K562 (cell line): ENCODE results near the gene HNRNPH3. TPM values are rescaled to one million over a fixed set of nuclear protein-coding genes. Genes with fewer than 3 reads are reported as not detected.

ENCODE experiments used
- ARNT ChIP-seq, 2 experiments: fragments of 450-650 bp; IDR thresholded peaks; 2 replicates each; pipeline ENCODE4 v1.6.1; 2016; ENCODE audit warnings: mild to moderate bottlenecking in 1 of 2
- ATF1 ChIP-seq, 2 experiments: fragments of 450-650 bp in 1 of 2; IDR thresholded peaks; 2 replicates each; pipeline ENCODE4 v1.6.1; 2016; ENCODE audit warnings: missing compliant biosample characterization in 1 of 2, missing genetic modification characterization in 1 of 2
- CBX8 ChIP-seq: fragments of 200-600 bp; sonication (generic); IDR thresholded peaks from 2 replicates; pipeline ENCODE4 v1.6.1; 2012; ENCODE audit warnings: borderline replicate concordance, mixed run types, low read depth, mild to moderate bottlenecking, moderate library complexity, mixed read lengths, low read length, control low read depth, inconsistent platforms; ENCODE audit not compliant: poor library complexity, severe bottlenecking; ENCODE audit errors: extremely low read depth
- CCNT2 ChIP-seq: IDR thresholded peaks from 2 replicates; pipeline ENCODE4 v1.6.1; 2011; ENCODE audit warnings: borderline replicate concordance, low read depth, mild to moderate bottlenecking, moderate library complexity, mixed read lengths, low read length; ENCODE audit not compliant: insufficient read length; ENCODE audit errors: extremely low read depth
- MECOM ChIP-seq: fragments of 250-450 bp; sonication (Bioruptor Pico); IDR thresholded peaks from 2 replicates; pipeline ENCODE4 v1.8.0; 2022; ENCODE audit warnings: inconsistent platforms
- MTF1 ChIP-seq: fragments of 250-450 bp; sonication (Bioruptor Pico); IDR thresholded peaks from 2 replicates; pipeline ENCODE4 v1.9.0; 2021; ENCODE audit warnings: moderate library complexity, mild to moderate bottlenecking, inconsistent platforms, borderline replicate concordance
- NCOA2 ChIP-seq, 2 experiments: fragments of 450-650 bp; IDR thresholded peaks; 2 replicates each; pipeline ENCODE4 v1.6.1; 2018; ENCODE audit warnings: mild to moderate bottlenecking in 2 of 2, moderate library complexity in 1 of 2; ENCODE audit not compliant: partially characterized antibody in 2 of 2
- PKNOX1 ChIP-seq: fragments of 450-650 bp; IDR thresholded peaks from 2 replicates; pipeline ENCODE4 v1.6.1; 2016
- RNF2 ChIP-seq: sonication (generic); IDR thresholded peaks from 2 replicates; pipeline ENCODE4 v1.6.1; 2016
- XRCC3 ChIP-seq: fragments of 450-650 bp; IDR thresholded peaks from 2 replicates; pipeline ENCODE4 v1.6.1; 2017; ENCODE audit warnings: mild to moderate bottlenecking, moderate library complexity
- ZFP30 ChIP-seq: fragments of 250-450 bp; sonication (Bioruptor Pico); IDR thresholded peaks from 2 replicates; pipeline ENCODE4 v1.8.0; 2022; ENCODE audit warnings: moderate library complexity, mild to moderate bottlenecking, inconsistent platforms, borderline replicate concordance
- ZNF354B ChIP-seq: fragments of 250-450 bp; sonication (Bioruptor Pico); IDR thresholded peaks from 2 replicates; pipeline ENCODE4 v1.4.0; 2020
- ZNF41 ChIP-seq: fragments of 250-450 bp; sonication (Bioruptor Pico); conservative IDR thresholded peaks from 2 replicates; pipeline ENCODE4 v1.4.0; 2020; ENCODE audit warnings: mild to moderate bottlenecking
- polyA plus RNA-seq, 8 experiments: library from polyadenylated mRNA; depleted of rRNA in 4 of 8; stranded (reverse) in 5 of 8; unstranded in 3 of 8; fragments of >200 nt; fragmentation: Nextera tagmentation in 2 of 8; fragmentation: Illumina TruSeq in 1 of 8; extraction: Ambion mirVana in 2 of 8; extraction: Trizol in 1 of 8; gene quantifications; 2 replicates each; pipeline versions ENCODE4 v1.2.1 to v1.2.3, GENCODE V29; 2011 to 2014; ENCODE audit warnings: inconsistent platforms in 1 of 8, missing spikeins in 1 of 8
- total RNA-seq, 7 experiments: library from RNA; depleted of rRNA in 6 of 7; stranded (reverse); fragments of >200 nt in 6 of 7; fragmentation: Illumina TruSeq in 2 of 7; extraction: Trizol in 2 of 7; gene quantifications; 2 replicates each; pipeline versions ENCODE4 v1.2.1 to v1.2.3, GENCODE V29; 2011 to 2021; ENCODE audit warnings: low replicate concordance in 1 of 7
- TF ChIP-seq, protein P1 (sequence below), 2 experiments: fragments of 450-650 bp; IDR thresholded peaks; 2 replicates each; pipeline ENCODE4 v1.6.1; 2016; ENCODE audit warnings: mild to moderate bottlenecking in 2 of 2, borderline replicate concordance in 1 of 2, low read depth in 1 of 2, moderate library complexity in 1 of 2
- TF ChIP-seq, protein P2 (sequence below): IDR thresholded peaks from 2 replicates; pipeline ENCODE4 v1.6.1; 2011; ENCODE audit warnings: borderline replicate concordance, low read depth, mild to moderate bottlenecking, moderate library complexity, low read length; ENCODE audit not compliant: insufficient read depth, poor library complexity, severe bottlenecking

Gene HNRNPH3
- total and polyA plus RNA-seq, 9 of the 15 experiments (the other 6 are each of a cell fraction or from before 2014, with no cell fraction given): 52.8 to 562 (median 152) TPM

GRCh38 chr10:68332259-68333057 lies 594 bp downstream of the HNRNPH3 start, which contains the start of gene PBLD (continued):
- TF ChIP-seq, protein P1, sequence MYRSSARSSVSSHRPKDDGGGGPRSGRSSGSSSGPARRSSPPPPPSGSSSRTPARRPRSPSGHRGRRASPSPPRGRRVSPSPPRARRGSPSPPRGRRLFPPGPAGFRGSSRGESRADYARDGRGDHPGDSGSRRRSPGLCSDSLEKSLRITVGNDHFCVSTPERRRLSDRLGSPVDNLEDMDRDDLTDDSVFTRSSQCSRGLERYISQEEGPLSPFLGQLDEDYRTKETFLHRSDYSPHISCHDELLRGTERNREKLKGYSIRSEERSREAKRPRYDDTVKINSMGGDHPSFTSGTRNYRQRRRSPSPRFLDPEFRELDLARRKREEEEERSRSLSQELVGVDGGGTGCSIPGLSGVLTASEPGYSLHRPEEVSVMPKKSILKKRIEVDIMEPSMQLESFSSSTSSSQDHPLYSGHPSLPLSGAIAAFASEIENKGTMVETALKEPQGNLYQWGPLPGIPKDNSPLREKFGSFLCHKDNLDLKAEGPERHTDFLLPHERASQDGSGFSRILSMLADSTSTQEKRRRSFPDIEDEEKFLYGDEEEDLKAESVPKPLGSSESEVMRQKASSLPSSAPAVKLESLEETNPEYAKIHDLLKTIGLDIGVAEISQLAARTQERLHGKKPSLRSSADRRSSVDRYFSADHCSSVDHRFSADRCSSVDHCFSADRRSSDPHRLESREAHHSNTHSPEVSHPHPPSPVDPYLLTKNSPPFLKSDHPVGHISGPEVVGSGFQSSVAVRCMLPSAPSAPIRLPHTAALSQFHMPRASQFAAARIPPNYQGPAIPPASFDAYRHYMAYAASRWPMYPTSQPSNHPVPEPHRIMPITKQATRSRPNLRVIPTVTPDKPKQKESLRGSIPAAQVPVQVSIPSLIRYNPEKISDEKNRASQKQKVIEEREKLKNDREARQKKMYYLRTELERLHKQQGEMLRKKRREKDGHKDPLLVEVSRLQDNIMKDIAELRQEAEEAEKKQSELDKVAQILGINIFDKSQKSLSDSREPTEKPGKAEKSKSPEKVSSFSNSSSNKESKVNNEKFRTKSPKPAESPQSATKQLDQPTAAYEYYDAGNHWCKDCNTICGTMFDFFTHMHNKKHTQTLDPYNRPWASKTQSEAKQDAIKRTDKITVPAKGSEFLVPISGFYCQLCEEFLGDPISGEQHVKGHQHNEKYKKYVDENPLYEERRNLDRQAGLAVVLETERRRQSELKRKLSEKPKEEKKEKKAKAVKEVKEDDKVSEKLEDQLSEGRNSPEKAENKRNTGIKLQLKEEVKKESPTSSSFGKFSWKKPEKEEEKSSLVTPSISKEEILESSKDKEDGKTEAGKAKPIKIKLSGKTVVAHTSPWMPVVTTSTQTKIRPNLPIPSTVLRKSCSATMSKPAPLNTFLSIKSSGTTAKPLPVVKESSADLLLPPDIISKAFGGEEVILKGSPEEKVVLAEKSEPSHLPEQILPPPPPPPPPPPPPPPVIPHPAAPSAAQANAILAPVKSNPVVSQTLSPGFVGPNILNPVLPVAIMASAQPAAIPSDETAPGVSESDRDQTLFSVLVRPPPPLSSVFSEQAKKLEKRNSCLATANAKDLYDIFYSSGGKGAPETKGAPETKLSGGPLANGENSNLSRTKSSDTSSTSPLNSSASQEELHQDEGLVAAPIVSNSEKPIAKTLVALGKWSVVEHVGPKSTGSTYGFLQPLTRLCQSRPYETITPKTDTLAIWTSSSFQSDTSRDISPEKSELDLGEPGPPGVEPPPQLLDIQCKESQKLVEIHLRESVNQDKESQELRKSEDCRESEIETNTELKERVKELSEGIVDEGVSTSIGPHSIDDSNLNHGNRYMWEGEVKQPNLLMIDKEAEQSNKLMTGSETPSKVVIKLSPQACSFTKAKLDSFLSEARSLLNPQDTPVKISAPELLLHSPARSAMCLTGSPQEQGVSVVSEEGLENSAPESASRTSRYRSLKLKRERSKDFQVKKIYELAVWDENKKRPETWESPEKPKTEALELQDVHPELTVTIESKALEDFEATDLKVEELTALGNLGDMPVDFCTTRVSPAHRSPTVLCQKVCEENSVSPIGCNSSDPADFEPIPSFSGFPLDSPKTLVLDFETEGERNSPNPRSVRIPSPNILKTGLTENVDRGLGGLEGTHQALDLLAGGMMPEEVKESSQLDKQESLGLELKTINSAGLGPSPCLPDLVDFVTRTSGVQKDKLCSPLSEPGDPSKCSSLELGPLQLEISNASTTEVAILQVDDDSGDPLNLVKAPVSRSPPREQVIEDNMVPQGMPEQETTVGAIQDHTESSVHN (IDR thresholded peaks at IDR 0.05; ENCODE audit: borderline replicate concordance in 1 of 2, low read depth in 1 of 2): no peak
- TF ChIP-seq ZNF354B (CRISPR knock-in tag): peak; percentile 35; the same call in 1 of the 2 replicates
- TF ChIP-seq ZNF41 (CRISPR knock-in tag): 0 out of 2 replicates have a peak, but pooled peaks have one; percentile 52
- no peak for TF ChIP-seq MECOM (CRISPR knock-in tag)
- no peak for TF ChIP-seq PKNOX1
- TF ChIP-seq MTF1 (CRISPR knock-in tag): 0 out of 2 replicates have a peak, but pooled peaks have one; percentile 37
- no peak for TF ChIP-seq RNF2
- TF ChIP-seq, protein P2, sequence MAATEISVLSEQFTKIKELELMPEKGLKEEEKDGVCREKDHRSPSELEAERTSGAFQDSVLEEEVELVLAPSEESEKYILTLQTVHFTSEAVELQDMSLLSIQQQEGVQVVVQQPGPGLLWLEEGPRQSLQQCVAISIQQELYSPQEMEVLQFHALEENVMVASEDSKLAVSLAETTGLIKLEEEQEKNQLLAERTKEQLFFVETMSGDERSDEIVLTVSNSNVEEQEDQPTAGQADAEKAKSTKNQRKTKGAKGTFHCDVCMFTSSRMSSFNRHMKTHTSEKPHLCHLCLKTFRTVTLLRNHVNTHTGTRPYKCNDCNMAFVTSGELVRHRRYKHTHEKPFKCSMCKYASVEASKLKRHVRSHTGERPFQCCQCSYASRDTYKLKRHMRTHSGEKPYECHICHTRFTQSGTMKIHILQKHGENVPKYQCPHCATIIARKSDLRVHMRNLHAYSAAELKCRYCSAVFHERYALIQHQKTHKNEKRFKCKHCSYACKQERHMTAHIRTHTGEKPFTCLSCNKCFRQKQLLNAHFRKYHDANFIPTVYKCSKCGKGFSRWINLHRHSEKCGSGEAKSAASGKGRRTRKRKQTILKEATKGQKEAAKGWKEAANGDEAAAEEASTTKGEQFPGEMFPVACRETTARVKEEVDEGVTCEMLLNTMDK: no peak
- TF ChIP-seq NCOA2 (IDR thresholded peaks at IDR 0.05; ENCODE audit: partially characterized antibody in 2 of 2): no peak
- no peak for TF ChIP-seq CBX8
- TF ChIP-seq XRCC3: no peak
- no peak for TF ChIP-seq CCNT2
- no peak for TF ChIP-seq ATF1 (CRISPR knock-in tag; IDR thresholded peaks at IDR 0.05)
- peak; percentile 48 for TF ChIP-seq ATF1 (tag; IDR thresholded peaks at IDR 0.05)
- no peak for TF ChIP-seq ZFP30 (CRISPR knock-in tag)
- TF ChIP-seq ARNT (IDR thresholded peaks at IDR 0.05): no peak; a peak in 1 of 4 replicates
